Raji (cell line): ENCODE results near the gene TXNRD2.

Experiments
- POLR2A ChIP-seq: IDR thresholded peaks from 2 replicates; pipeline ENCODE4 v1.6.1; 2011; ENCODE audit warnings: low read depth, low read length, control low read depth; ENCODE audit not compliant: insufficient read depth

TXNRD2 gene

DNA sequence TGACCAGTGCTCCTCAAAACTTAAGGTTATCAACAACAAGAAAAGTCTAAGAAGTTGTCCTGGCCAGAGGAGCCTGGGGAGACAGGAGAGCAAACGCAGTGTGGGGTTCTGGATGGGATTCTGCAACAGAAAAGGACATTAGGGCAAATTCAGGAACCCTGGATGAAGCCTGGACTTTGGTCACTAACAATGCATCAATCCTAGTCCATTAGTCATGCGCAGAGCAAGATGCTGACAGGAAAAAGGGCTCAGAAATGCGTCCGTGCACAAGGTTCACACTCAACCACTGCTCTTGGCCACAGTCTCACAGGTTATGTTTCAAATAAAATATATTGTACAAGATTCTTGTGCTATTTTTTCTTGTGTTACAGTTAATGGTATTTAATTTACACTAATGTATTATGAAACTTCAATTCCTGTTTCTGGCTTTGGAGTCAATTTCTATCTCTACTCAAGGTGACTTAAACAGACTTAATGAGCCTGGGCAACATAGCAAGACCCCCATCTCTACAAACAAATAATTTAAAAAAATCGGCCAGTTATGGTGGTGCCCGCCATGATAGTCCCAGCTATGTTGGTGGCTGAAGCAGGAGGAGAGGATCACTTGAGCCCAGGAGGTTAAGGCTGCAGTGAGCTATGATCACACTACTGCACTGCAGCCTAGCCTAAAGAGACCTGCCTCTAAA lies 100.5 kb downstream of the TXNRD2 start:
- TF ChIP-seq POLR2A, result no peak

DNA sequence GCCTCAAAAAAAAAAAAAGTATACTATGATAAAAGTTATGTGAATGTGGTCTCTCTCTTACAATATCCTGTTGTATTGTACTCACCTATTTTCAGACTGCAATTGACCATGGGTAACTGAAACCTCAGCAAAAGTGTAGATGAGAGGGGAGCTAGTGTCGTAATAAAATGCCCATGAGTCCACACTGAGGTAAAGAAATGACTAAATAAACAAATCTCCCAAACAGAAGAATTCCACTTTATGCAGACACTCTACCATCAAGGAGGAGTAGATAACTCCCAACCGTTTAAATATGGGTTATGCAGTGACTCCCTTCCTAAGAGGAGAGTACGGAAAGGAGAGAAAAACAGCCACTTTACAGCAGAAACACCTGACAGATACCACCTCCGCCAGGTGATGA lies 101.6 kb downstream of the TXNRD2 start:
- TF ChIP-seq POLR2A, result no peak

DNA sequence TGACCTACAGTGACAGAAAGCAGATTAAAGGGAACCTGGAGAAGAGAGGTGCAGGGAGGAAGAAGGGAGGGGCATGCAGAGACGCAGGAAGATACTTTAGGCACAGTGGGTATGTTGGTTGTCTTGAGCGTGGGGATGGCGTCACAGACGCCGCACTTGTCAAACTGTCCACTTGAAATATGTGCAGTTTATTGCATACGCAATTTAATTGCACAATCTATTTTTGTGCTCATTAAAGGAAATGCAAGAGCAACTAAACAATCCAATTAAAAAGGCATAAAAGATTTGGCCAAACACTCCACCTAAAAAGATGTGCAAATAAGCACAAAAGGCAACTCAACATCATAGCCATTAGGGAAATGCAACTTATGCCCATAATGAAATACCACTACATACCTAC lies 103.7 kb downstream of the TXNRD2 start:
- TF ChIP-seq POLR2A, result no peak

DNA sequence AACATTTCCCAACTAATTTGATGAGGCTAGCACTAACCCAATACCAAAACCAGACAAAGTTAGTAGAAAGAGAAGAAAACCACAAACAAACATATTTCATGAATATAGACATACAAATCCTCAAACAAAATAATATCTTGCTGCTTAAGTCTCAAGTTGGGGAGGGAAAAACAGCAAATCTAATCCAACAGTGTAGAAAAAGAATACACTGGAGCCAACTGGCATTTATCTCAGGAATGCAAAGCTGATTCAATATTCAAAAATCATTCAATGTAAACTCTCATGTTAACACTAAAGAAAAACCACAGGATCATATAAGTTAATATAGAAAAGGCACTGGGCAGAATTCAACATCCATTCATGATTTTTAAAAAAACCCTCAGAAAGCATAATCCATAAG lies 105.1 kb downstream of the TXNRD2 start:
- TF ChIP-seq POLR2A, result no peak

DNA sequence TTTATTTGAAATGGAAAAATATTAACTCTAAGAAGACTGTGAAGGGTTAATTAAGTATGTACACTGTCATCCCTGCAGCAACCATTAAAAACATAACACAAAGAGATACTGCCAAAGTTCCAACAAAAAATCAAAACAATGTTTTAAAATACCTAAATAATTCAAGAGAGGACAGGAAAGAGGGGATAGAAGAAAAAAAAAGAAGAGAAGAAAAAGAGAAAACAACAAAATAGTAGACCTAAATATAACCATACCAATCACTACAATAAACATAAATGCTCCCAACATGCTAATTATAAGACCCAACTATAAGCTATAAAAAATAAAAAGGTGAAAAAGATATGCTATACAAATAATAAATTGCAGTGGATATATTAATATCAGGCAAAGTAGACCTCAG lies 107.0 kb downstream of the TXNRD2 start:
- TF ChIP-seq POLR2A, result no peak

DNA sequence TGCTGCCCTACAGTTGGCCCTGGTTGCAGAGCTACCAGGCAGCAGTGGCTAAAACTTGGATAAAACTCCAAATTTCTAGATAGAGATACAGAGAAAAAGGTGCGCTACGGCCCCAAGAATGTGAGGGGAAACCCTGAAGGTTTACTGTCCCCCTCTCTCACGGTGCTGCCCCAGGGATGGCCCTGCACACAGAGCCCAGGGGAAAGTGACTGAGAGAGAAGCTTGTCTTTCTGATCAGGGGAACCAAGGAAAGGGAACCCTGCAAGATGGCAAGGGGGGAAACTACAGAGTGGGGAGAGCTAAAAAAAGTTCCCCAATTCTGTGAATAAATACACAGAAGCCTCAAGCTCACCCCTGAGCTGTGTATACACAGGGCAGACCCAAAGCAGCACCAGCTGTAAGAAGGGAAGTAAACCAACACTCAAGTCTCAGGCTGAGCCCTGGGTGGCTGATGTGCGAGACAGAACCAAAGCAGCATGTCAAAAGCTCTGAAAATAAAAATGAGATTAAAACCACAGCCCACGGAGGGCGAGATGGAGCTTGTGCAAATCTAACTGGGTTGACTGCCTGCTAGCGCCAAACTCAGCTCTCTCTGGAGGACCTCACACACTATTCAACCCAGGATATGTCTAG lies 109.0 kb downstream of the TXNRD2 start:
- no peak for TF ChIP-seq POLR2A

DNA sequence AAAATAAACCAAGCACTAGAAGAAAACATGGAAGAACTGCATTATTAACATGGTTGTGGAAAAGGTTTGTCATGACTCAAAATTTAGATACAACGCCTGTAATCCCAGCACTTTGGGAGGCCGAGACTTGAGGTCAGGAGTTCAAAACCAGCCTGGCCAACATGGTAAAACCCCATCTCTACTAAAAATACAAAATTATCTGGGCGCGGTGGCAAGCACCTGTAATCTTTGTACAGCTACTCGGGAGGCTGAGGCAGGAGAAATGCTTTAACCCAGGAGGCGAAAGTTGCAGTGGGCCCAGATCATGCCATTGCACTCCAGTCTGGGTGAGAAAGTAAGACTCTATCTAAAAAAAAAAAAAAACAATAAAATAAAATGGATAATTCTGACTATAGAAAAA lies 110.6 kb downstream of the TXNRD2 start:
- no peak for TF ChIP-seq POLR2A

DNA sequence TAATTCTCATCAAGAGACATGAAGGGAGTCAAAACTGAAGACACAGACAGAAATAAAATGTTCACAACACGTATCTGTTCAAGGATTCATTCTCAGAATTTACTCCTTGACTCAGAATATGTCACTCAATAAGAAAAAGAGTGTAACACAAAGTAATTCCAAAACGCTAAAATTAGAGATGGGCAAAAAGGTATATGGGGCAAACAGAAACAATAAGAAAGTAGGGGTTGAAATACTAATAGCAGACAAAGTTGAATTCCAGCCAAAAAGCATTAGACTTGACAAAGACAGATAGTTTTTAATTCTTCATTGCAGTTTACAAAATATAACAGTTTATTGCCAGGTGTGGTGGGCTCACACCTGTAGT lies 113.6 kb downstream of the TXNRD2 start:
- no peak for TF ChIP-seq POLR2A

DNA sequence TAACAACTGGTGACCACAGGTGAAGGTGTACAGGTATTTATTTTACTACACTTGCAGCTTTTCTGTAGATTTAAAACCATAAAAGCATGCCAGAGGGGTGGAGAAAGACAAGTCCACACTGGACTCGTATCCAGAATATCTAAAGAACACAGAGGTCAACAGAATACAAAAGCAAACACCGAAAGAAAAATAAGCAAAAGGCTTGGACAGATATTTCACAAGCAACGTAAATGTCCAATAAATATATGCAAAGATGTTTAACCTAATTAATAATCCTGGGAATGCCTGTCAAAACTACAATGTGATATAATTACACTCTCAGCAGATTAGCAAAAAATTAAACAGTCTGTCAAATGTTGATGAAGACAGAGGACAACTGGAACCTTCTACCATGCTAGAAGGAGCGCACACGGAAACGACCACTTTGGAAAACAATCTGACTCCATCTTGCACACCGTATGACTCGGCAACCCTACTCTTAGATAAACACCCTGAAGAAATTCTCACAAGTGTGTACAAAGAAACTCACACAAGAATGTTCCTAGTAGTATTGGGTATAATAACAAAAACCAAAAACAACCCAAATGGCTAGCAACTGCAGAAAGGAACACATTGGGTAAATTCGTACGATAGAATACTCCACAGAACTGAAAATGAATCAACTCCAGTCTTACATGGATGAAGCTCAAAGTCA lies 114.1 kb downstream of the TXNRD2 start:
- TF ChIP-seq POLR2A, result no peak

DNA sequence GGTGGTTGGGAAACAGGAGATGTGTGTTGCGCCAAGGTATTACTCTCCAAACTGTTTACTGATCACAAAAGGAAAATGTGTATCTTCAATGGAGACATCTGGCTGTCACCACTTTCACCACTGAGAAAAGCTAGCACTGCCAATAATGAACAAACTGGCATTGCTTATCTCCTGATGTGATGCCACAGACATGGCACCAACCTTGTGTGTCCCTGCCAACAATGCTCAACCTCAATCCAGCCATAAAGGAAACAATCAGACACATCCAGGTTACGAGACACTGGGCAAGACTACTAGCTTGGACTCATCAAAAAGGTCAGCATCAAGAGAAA lies 115.0 kb downstream of the TXNRD2 start:
- TF ChIP-seq POLR2A, result no peak

DNA sequence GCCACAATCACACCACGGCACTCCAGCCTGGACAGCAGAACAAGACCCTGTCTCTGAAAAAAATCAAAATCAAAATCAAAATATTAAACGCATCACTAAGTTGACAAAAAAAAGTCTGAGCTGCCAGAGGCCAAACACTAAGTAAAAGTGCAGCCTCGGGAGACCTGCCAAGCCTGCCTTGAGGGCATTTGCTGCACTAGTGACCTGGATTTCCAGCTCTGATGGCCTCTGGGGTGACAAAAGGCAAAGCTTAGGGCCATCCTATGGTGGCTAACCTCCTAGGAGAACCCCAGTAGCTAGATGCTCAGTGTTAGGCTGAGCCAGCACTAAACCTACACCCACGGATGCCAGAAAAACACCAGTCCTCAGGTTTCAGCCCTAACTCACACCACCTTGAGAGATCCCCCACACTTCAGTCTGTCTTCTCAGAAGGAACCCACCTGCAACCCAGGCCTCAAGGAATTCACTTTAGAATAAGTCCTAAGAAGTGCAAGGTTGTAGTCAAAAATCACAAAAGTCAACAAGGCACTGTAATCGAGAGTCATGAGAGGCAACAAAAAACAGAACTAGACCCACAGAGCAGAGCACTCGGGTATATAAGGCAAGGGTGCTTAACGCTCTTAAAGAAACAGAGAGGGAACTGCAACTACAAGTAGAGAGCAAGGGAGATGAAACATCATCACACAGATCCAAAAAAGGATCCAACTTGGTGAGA lies 115.6 kb downstream of the TXNRD2 start:
- no peak for TF ChIP-seq POLR2A
